Stimulated activated CD8-positive, alpha-beta memory T cell treated with anti-CD3 and anti-CD28 coated beads, Interleukin-12 subunit alpha, Interleukin-12 subunit beta, amount 100 ng/mL, for 4 hours (primary cell): ENCODE measurements around the gene ATP5MK.
"Not testable (repeated sequence)": the region's sequence is repeated elsewhere in the genome, so short reads cannot be mapped to it uniquely, and the experiment has no call there.

Experiments used
- DNase-seq: peaks from one replicate; pipeline ENCODE4 v3.0.0-alpha.2; 2020; ENCODE audit warnings: low read depth

The ATP5MK gene

DNA sequence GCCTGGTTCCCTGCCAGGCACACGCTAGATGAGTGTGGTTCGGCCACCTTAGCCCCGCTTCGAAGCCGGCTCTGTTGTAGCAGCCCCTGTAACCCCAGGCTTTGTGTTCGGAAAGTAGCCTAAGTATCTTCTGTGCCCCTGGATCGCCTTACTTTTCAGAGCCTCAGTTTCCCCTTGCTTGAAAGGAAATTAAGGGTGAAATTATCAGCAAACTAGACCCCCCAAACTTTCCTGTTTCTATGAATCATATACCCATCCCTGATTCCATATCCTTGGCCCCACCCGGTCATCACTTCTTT lies 463 bp upstream of the ATP5MK start:
- no peak for DNase-seq

DNA sequence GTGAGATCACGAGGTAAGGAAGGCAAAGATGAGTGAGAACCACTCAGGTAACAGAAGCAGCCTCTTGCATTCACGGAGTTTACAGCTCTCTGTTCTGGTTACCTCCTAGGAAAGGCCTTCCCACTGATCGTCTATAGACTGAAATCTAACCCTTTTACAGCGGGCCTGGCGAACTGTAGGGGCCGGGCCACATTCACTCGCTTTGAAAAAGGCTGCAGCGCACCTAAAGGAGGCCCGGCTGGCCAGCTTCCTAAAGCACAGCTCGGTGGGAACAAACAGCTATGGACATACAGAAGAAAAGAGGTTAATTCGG lies 565 bp downstream of the ATP5MK start:
- no peak for DNase-seq

DNA sequence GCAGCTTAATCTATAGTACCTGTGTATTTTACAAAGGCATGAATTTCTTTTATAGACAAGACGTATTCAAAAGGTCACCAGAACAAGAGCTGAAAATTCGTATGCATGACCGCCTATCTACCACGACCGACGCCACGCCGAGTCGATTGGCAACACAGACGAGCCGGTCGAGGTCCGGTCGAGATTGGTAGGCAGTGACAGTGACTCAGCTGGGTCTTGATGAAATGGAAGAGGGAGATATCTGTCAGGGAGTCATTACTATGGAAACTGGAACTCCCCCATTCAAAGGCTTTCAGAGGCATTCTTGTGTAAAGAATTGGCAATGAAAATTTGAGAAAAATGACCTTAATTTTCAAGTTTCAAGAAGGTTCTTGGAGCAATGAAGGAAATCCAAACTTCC lies 2.1 kb downstream of the ATP5MK start:
- DNase-seq = no peak

DNA sequence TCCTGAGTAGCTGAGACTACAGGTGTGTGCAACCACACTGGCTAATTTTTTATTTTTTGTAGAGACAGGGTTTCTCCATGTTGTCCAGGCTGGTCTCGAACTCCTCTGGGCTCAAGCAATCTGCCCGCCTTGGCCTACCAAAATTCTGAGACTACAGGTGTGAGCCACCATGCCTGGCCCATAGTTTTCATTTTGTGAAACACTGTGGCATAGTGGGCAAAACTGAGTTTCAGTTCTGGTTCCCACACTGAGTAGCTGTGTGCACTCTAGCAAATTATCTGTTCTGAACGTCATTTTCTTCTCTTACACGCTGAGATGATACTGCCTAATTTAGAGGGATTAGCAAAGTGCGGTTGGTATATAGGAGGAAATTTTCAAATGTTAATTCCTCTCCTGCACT lies 13.5 kb downstream of the ATP5MK start:
- no peak for DNase-seq

DNA sequence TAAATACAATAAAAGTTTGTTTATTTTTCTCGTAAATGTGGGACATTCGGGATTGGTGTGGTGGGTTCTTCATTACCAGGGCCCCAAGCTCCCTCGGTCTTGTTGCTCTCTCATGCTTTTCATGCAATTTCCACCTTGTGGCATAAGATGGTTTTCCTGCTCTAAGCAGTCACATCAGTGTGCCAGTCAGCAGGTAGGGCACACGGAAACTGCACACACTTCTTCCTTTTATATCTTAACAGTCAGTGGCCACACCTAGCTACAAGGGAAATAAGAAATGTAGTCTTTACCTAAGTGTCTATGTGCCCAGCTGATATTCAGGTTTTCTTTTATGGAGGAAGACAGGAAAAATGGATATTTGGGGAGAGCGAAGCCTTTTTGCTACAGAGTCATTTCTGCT lies 22.0 kb downstream of the ATP5MK start:
- no peak for DNase-seq

DNA sequence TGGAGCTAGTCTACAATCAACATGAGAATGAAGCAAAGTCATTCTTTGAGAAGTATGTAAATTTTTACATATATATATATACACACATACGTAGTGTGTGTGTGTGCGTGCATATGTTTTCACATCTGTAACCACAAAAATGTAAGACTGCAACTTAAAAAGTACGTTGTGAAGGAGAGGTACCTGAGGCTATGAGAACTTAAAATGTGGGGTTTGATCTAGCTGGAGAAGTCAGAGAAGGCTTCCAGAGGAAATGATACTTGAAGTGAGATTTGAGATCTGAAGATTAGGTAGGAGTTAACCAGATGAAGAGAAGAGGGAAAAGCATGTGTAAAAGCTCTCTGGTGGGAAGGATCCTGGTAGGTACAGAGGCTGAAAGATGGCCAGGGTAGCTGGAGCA lies 22.7 kb downstream of the ATP5MK start:
- DNase-seq = no peak

DNA sequence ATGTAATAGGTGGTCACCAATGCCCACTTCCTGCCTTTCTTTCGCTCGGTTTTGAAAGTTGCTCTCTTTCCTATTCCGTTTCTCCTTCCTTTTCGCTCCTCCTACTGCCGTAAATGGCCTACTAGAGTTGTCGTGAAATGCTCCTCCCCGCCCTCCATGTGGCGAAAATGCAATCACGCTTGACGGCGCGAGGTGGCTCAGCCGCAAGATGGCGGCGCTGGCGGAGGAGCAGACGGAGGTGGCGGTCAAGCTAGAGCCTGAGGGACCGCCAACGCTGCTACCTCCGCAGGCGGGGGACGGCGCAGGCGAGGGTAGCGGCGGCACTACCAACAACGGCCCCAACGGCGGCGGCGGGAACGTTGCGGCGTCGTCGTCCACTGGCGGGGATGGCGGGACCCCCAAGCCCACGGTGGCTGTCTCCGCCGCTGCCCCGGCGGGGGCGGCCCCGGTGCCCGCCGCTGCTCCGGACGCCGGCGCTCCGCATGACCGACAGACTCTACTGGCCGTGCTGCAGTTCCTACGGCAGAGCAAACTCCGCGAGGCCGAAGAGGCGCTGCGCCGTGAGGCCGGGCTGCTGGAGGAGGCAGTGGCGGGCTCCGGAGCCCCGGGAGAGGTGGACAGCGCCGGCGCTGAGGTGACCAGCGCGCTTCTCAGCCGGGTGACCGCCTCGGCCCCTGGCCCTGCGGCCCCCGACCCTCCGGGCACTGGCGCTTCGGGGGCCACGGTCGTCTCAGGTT lies 28.3 kb downstream of the ATP5MK start, which contains the start of gene TAF5:
Gene TAF5 (plus strand): TSS at position 195 of the 737 bp plus-strand sequence. CDS start 14 bp downstream, at position 209.
- DNase-seq = peak; percentile 79

DNA sequence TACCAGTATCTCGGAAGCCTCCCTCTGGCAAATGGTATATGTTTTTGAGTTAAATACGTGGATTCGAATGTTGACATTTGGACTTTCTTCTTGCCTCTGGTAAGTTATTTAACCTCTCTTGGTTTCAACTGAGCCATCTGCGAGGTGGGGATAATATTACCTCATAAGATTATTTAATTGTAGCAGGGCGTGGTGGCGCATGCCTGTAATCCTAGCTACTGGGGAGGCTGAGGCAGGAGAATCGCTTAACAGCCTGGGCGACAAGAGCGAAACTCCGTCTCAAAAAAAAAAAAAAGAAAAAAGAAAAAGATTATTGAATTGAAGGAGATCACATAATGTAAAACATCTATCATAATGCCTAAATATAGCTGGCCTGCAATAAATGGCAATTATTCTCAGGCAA lies 28.9 kb downstream of the ATP5MK start:
- no peak for DNase-seq

DNA sequence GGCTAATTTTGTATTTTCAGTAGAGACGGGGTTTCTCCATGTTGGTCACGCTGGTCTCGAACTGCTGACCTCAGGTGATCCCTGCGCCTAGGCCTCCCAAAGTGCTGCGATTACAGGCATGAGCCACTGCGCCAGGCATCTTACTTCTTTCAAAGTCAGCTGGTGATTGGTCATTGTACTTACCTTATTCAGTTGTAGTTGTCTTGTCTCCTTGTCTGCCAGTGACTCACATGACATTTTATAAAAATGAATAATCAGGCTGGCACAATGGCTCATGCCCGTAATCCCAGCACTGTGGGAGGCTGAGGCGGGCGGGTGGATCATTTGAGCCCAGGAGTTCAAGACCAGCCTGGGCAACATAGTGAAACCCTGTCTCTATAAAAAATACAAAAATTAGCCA lies 35.5 kb downstream of the ATP5MK start:
- not testable (repeated sequence) for DNase-seq

DNA sequence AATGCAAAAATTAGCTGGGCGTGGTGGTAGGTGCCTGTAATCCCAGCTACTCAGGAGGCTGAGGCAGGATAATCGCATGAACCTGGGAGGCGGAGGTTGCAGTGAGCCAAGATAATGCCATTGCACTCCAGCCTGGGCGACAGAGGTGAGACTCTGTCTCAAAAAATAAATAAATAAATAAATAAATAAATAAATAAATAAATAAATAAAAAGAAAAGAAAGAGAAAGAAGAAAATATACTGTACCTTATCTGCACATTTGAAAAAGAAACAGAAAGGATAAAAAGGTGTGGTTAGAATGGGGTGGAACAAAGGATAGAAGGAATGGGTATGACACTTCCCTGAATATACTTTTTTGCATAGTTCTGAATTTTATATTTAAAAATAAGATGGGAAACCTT lies 36.8 kb downstream of the ATP5MK start:
- not testable (repeated sequence) for DNase-seq

DNA sequence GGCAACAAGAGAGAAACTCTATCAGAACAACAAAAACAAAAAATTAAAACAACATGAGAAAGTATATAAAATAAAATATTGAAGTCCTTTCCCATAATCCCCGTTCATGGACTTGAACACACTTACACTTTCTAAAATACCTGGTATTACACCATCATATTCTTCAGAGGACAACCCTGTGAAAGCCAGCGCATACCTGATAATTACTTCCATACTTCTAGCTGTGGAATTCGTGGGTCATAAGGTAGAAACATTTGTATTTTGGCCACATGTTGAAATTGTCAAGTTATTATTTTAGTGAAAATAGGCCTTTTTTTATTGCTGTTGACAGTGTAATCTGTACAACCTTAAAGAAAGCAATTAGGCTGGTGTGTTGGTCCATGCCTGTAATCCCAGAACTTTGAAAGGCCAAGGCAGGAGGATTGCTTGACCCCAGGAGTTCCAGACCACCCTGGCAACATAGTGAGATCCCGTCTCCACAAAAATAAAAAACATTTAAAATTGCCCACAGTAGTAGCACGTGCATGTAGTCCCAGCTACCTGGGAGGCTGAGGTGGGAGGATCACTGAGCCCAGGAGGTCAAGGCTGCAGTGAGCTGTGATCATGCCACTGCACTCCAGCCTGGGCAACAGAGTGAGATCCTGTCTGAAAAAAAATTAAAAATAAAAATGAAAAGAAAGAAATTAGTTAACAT lies 40.2 kb downstream of the ATP5MK start:
- no peak for DNase-seq

DNA sequence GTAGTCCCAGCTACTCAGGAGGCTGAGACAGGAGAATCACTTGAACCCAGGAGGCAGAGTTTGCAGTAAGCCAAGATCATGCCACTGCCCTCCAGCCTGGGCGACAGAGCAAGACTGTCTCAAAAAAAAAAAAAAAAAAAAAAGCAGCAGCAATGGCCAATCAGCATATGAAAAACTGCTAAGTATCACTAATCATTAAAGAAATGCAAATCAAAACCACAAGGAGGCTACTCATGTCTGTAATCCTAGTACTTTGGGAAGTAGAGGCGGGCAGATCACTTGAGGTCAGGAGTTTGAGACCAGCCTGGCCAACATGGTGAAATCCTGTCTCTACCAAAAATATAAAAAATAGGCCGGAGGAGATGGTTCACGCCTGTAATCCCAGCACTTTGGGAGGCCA lies 41.7 kb downstream of the ATP5MK start:
- not testable (repeated sequence) for DNase-seq

DNA sequence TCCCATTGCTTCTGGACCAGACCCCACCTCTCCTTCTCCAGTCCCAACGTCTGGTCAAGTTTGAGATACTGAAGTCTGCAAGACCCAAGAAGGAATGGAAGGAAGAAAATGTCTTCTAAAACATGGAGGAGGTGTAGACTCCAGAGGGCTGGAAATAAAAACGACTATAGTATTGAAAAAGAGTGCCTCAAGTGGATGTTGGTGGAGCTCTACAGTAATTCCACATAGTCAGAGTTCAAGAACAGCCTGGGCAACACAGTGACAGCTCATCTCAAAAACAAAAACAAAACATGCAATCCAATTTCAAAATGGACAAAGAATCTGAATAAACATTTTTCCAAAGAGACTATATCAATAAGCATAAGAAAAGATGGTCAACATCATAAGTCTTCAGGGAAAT lies 43.0 kb downstream of the ATP5MK start:
- DNase-seq = no peak

DNA sequence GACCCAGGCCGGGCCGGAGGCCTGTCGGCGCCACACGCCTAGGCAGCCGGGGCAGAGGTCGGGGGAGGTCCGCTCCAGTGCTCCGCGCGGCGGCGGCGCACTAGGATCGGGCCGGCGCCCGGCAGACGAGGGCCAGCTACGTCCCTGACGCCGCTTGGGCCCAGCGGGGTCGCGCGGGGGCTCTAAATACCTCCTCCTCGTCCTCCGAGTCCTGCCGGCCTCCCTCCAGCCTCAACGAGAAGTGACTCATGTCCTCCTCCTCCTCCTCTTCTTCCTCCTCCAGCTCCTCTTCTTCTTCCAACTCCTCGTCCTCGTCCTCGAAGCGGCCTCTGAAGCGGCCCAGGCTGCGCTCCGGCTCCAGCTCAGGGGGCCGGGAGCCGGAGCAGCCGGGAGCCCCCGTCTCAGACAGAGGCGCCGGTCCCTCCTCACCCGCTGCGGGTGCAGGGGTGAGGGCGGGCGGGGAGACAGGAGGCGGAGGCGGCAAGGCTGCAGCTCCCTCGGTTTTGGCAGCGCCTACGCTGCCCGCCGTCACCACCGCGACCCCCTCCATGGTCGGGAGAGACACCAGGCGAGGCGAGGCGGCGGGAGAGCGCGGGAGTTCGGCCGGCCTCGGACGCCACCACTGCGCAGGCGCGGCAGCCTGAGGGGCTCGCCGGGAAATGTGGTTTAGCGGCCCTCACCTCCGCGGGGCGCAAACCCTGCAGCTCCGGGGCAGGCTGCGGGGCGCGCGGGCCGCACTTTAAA lies 45.6 kb downstream of the ATP5MK start, which contains the start of gene PCGF6:
Gene PCGF6 (minus strand): TSS at position 624 of the 744 bp plus-strand sequence. CDS start 74 bp downstream, at position 550.
- peak; percentile 62 for DNase-seq

DNA sequence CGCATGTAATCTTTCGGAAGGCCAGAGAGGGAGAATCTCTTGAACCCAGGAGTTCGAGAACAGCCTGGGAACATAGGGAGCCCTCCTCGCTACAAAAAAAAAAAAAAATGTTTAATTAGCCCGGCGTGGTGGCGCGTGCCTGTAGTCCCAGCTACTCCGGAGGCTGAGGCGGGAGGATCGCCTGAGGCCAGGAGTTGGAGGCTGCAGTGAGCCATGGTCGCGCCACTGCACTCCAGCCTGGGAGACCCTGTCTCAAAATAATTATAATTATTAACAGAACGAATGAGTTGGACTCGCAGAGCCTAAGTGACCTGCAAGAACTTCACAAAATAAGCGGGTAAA lies 46.1 kb downstream of the ATP5MK start:
- no peak for DNase-seq
